Tibial nerve (tissue), 4 donors: ENCODE results near the gene PGRMC1. TPM values are rescaled to one million over a fixed set of nuclear protein-coding genes. Genes with fewer than 3 reads are reported as not detected.

Source experiments
- DNase-seq, 2 donors: peaks; one replicate each; pipeline ENCODE4 v3.0.0-alpha.2; 2019; ENCODE audit warnings: low spot score in 2 of 2
- H3K27ac ChIP-seq, 4 donors: fragments of 200-600 bp; sonication (generic) in 3 of 4; one replicate each; pipeline ENCODE4 v1.5.1; 2017 to 2019; ENCODE audit warnings: mild to moderate bottlenecking in 1 of 4
- H3K27me3 ChIP-seq, 2 donors: fragments of 200-600 bp; sonication (generic) in 1 of 2; one replicate each; pipeline versions ENCODE4 v1.5.1 to v1.6.0; 2017 to 2019
- H3K36me3 ChIP-seq, 3 donors: fragments of 200-600 bp; sonication (generic); one replicate each; pipeline ENCODE4 v1.5.1; 2018 to 2019
- H3K4me1 ChIP-seq, 4 donors: fragments of 200-600 bp; sonication (generic) in 3 of 4; one replicate each; pipeline ENCODE4 v1.5.1; 2017 to 2019
- H3K4me3 ChIP-seq, 4 donors: fragments of 200-600 bp; sonication (generic) in 3 of 4; one replicate each; pipeline ENCODE4 v1.5.1; 2017 to 2019; ENCODE audit warnings: mild to moderate bottlenecking in 1 of 4, moderate library complexity in 1 of 4
- H3K9me3 ChIP-seq, 4 donors: fragments of 200-600 bp; sonication (generic) in 3 of 4; one replicate each; pipeline ENCODE4 v1.5.1; 2017 to 2019
- EP300 ChIP-seq, 2 donors: sonication (generic); formaldehyde crosslinking; IDR thresholded peaks; one replicate each; pipeline ENCODE4 v1.6.1; 2017; ENCODE audit warnings: antibody characterized with exemption in 2 of 2, mild to moderate bottlenecking in 1 of 2
- POLR2A ChIP-seq, 2 donors: fragments of 450-650 bp; IDR thresholded peaks; one replicate each; pipeline ENCODE4 v1.6.1; 2017; ENCODE audit warnings: antibody characterized with exemption in 2 of 2, mild to moderate bottlenecking in 2 of 2, moderate library complexity in 2 of 2
- WGBS, 2 donors: methylation state at CpG; one replicate each; pipeline ENCODE4 v1.1.5; 2018; 5-methylcytosine and 5-hydroxymethylcytosine counted together
- total RNA-seq, 4 donors: library from RNA; depleted of rRNA; stranded (reverse); fragments of >200 nt; gene quantifications; one replicate each; pipeline ENCODE4 v1.1.0, GENCODE V29; 2016
- TF ChIP-seq, protein P1 (sequence below), 5 experiments: fragments of 200-600 bp in 3 of 5; fragments of 450-650 bp in 2 of 5; sonication (generic) in 3 of 5; IDR thresholded peaks; one replicate each; pipeline ENCODE4 v1.5.1; 2016 to 2019; ENCODE audit warnings: antibody characterized with exemption in 5 of 5, mild to moderate bottlenecking in 3 of 5, moderate library complexity in 2 of 5

The PGRMC1 gene
- total RNA-seq, 4 donors from 2014 or later, result 151 to 201 (median 169) TPM

DNA sequence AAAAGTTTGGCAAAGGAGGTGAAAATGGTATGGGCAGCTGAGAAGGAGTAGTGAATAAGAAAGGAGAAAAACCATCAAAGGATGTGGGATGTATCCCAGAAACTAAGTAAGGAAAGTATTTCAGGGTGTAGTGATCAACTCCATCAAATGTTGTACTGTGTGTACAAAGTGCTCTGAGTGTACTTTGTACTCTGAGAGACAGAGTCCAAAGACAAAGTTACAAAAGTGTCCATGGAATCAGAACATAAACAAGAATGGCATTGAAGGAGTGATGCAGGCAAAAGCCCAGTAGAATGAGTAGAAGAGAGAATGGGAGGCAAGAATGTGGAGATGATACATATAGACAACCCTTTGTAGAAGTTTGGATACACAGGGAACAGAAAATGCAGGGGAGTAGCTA lies 12.3 kb upstream of the PGRMC1 start:
- TF ChIP-seq, protein P1, sequence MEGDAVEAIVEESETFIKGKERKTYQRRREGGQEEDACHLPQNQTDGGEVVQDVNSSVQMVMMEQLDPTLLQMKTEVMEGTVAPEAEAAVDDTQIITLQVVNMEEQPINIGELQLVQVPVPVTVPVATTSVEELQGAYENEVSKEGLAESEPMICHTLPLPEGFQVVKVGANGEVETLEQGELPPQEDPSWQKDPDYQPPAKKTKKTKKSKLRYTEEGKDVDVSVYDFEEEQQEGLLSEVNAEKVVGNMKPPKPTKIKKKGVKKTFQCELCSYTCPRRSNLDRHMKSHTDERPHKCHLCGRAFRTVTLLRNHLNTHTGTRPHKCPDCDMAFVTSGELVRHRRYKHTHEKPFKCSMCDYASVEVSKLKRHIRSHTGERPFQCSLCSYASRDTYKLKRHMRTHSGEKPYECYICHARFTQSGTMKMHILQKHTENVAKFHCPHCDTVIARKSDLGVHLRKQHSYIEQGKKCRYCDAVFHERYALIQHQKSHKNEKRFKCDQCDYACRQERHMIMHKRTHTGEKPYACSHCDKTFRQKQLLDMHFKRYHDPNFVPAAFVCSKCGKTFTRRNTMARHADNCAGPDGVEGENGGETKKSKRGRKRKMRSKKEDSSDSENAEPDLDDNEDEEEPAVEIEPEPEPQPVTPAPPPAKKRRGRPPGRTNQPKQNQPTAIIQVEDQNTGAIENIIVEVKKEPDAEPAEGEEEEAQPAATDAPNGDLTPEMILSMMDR (IDR thresholded peaks at IDR 0.05), result no peak
- TF ChIP-seq POLR2A (IDR thresholded peaks at IDR 0.05) (no peak), EP300 (IDR thresholded peaks at IDR 0.05) (no peak)
- H3K27me3 ChIP-seq, result peaks cover 0 to 23% of the 10 kb centered on the region in 2 donors

DNA sequence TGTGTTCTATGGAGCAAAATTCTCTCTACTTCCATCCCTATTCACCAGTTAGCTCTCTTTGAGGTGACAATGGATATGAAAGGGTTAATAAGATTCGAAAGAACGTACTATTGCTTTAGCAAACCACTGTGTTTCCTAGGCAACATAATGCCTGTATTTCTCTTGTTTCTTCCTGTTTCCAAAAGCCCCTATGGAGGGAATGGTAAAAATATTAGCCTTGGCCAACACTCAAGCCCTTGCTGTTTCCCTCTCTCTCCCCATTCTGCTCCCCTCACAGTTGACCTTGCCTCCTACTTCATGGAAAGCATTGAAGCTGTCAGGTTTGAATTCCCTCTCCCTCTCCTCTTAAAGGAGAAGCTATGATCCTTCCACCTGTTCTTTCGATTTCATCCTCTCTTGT lies 9.6 kb upstream of the PGRMC1 start:
- H3K9me3 ChIP-seq, result no peaks in the 10 kb centered on the region
- 33 to 37% methylated on average over 3 of the region's 3 CpGs for WGBS, 2 donors
- H3K4me1 ChIP-seq, result peaks cover 0 to 3% (median 0%) of the 10 kb centered on the region in 4 donors
- H3K36me3 ChIP-seq, result no peaks in the 10 kb centered on the region
- no peak for DNase-seq
- peaks cover 0 to 23% of the 10 kb centered on the region in 2 donors for H3K27me3 ChIP-seq
- TF ChIP-seq POLR2A (IDR thresholded peaks at IDR 0.05), result no peak
- TF ChIP-seq EP300 (IDR thresholded peaks at IDR 0.05), result no peak
- TF ChIP-seq, protein P1 (IDR thresholded peaks at IDR 0.05), result no peak
- no peak overlapping the region for H3K4me3 ChIP-seq
- H3K27ac ChIP-seq, result no peak overlapping the region

More for the DNA sequence above, 12.3 kb upstream of the PGRMC1 start:
- Histone ChIP-seq H3K4me3 (no peak overlapping the region), H3K27ac (no peak overlapping the region), H3K4me1 (peaks cover 0 to 3% (median 0%) of the 10 kb centered on the region in 4 donors), H3K36me3 (no peaks in the 10 kb centered on the region), H3K9me3 (no peaks in the 10 kb centered on the region)
- DNase-seq, result no peak

DNA sequence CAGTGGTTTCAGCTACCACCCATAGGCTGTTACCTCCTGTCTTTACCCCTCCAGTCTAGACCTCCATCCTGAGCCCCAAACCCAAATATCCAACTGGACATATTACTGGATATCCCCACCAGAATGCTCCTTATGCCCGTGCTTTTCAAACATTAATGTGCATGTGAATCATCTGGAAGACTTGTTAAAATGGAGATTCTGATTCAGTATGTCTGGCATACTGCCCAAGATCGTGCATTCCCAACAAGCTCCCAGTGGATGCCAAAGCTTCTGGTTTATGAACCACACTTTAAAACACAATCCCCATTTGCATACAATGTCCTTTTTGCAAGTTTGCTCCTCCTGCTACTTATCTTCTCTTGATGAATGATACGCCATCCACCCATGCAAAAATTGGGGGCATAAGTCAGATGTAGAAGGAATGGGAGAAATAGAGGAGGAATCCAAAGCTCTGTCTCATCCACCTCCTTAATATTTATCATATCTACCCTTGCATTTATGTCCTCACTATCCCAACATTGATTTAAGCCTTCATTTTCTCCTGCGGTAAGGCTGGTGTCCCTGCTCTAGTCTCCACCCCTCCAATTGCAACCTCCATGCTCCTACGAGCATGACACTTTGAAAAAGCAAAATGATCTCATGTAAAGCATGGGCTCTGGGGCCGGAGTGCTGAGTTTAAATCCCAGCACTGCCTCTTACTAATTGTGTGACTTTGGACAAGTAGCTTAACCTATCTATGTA lies 7.4 kb upstream of the PGRMC1 start:
- Histone ChIP-seq H3K9me3 (no peaks in the 10 kb centered on the region), H3K4me3 (no peak overlapping the region), H3K27ac (no peak overlapping the region), H3K36me3 (no peaks in the 10 kb centered on the region), H3K4me1 (peaks cover 0 to 3% (median 0%) of the 10 kb centered on the region in 4 donors), H3K27me3 (peaks cover 0 to 20% of the 10 kb centered on the region in 2 donors)
- no peak for DNase-seq
- TF ChIP-seq, protein P1 (IDR thresholded peaks at IDR 0.05), result no peak
- TF ChIP-seq EP300 (IDR thresholded peaks at IDR 0.05) (no peak), POLR2A (IDR thresholded peaks at IDR 0.05) (no peak)
- WGBS, 2 donors, result 47 to 56% methylated on average over 6 of the region's 6 CpGs

DNA sequence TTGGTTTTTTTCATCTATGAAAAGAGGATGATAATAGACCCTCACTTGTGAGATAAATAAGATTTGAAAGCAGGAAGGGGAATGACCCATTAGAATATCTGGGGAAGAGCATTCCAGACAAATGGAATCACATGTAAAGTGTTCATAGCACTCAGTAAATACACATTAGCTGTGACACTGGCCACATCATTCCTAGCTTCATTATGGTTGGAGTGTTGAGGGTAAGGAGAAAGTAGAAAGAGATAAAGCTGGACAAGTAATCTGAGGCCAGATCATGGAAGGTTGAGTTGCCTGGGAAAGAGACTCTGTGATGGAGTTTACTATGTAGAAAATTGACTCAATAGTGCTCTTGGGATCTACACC lies 6.9 kb upstream of the PGRMC1 start:
- Histone ChIP-seq H3K4me1 (peaks cover 0 to 3% (median 0%) of the 10 kb centered on the region in 4 donors), H3K27me3 (peaks cover 0 to 20% of the 10 kb centered on the region in 2 donors)

DNA sequence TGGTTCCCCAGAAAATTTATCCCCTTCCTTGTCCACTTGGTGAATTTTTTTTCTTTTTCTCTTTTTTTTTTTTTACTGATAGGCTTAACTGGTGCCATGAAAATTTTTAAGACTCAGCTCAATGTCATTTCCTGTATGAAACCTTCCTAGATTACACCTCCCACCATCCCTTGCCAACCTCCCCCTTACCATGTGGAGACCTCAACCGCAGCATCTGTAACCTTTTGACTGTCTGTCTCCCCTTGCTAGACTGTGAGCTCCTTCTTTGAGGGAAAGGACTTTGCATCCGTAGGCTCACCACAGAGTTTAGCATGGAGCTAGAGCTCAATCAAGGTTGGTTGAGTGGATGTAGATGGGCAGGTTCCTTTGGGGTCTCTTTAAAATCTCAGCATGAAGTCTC lies 5.2 kb upstream of the PGRMC1 start:
- TF ChIP-seq, protein P1 (IDR thresholded peaks at IDR 0.05), result no peak
- no peak for TF ChIP-seq EP300 (IDR thresholded peaks at IDR 0.05)
- no peak for TF ChIP-seq POLR2A (IDR thresholded peaks at IDR 0.05)
- Histone ChIP-seq H3K36me3 (no peaks in the 10 kb centered on the region), H3K4me3 (no peak overlapping the region), H3K27ac (no peak overlapping the region), H3K9me3 (no peaks in the 10 kb centered on the region), H3K27me3 (peaks cover 0 to 20% of the 10 kb centered on the region in 2 donors), H3K4me1 (peaks cover 0 to 13% (median 0%) of the 10 kb centered on the region in 4 donors)
- DNase-seq, result no peak
- WGBS, 2 donors, result 84 to 88% methylated on average over 2 of the region's 2 CpGs

More for the DNA sequence above, 6.9 kb upstream of the PGRMC1 start:
- no peak for DNase-seq
- H3K9me3 ChIP-seq, result no peaks in the 10 kb centered on the region
- H3K27ac ChIP-seq, result no peak overlapping the region
- no peaks in the 10 kb centered on the region for H3K36me3 ChIP-seq
- no peak for TF ChIP-seq POLR2A (IDR thresholded peaks at IDR 0.05)
- no peak for TF ChIP-seq EP300 (IDR thresholded peaks at IDR 0.05)
- TF ChIP-seq, protein P1 (IDR thresholded peaks at IDR 0.05), result no peak
- H3K4me3 ChIP-seq, result no peak overlapping the region
